GM06990 (cell line): ENCODE data around the gene BAIAP2.

ENCODE experiments used
- DNase-seq: peaks from one replicate; pipeline ENCODE4 v3.0.0-alpha.2; 2011; ENCODE audit not compliant: insufficient read length; ENCODE audit errors: extremely low read depth
- H3K27me3 ChIP-seq: replicated peaks from 2 replicates; pipeline ENCODE4 v1.6.0; 2011; ENCODE audit warnings: low read length; ENCODE audit not compliant: control insufficient read depth, insufficient read depth
- H3K36me3 ChIP-seq: 2 replicates; pipeline ENCODE4 v1.5.1; 2011; ENCODE audit warnings: low read length; ENCODE audit not compliant: control insufficient read depth, insufficient read depth
- H3K4me3 ChIP-seq: replicated peaks from 2 replicates; pipeline ENCODE4 v1.5.1; 2011; ENCODE audit warnings: low read depth, mild to moderate bottlenecking, control low read depth, low read length
- TF ChIP-seq, protein P1 (sequence below): IDR thresholded peaks from 2 replicates; pipeline ENCODE4 v1.5.1; 2011; ENCODE audit warnings: low read length, control low read depth, mild to moderate bottlenecking, inconsistent platforms; ENCODE audit not compliant: insufficient read depth, poor library complexity, severe bottlenecking

The BAIAP2 gene

DNA sequence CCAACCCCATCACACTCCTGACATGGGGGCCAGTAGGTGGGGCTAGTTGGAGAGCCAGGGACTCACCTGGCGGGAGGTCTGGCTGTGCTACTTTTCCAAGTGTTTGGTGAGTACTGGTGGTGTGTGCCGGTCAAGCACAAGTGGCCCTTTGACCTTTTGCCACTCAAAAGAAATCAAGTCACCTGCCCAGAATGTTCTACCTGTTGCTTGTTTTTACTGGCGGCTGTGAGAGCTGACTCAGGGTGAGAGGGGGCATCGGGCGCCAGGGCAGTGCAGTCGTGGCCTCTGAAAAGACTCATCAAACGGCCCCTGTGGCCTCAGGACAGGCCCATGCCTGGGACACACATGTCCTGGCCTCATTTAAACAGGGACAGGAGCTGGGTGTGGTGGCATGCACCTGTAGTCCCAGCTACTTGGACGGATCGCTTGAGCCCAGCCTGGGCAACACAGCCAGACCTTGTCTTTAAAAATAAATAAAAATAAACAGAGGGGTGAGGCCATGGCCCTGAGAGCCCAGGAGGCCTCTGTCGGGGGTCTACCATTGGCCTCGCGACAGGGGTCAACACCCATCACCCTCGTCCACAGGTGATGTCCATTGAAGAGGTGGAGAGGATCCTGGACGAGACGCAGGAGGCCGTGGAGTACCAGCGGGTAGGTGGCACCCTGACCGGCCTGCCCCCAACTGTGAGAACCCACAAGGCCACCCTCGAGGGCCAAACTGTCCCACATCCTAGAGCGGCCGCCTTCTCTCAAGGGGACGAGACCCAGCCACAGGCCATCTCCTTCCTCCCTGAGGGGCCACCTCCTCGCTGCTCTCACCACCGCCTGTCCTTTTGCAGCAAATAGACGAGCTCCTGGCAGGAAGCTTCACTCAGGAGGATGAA is 38.3 kb upstream of the BAIAP2 start:
- Histone ChIP-seq H3K36me3 (peaks cover 15% of the 10 kb centered on the region), H3K27me3 (no peaks in the 10 kb centered on the region), H3K4me3 (no peak overlapping the region)
- DNase-seq, result no peak
- TF ChIP-seq, protein P1, sequence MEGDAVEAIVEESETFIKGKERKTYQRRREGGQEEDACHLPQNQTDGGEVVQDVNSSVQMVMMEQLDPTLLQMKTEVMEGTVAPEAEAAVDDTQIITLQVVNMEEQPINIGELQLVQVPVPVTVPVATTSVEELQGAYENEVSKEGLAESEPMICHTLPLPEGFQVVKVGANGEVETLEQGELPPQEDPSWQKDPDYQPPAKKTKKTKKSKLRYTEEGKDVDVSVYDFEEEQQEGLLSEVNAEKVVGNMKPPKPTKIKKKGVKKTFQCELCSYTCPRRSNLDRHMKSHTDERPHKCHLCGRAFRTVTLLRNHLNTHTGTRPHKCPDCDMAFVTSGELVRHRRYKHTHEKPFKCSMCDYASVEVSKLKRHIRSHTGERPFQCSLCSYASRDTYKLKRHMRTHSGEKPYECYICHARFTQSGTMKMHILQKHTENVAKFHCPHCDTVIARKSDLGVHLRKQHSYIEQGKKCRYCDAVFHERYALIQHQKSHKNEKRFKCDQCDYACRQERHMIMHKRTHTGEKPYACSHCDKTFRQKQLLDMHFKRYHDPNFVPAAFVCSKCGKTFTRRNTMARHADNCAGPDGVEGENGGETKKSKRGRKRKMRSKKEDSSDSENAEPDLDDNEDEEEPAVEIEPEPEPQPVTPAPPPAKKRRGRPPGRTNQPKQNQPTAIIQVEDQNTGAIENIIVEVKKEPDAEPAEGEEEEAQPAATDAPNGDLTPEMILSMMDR, result no peak

DNA sequence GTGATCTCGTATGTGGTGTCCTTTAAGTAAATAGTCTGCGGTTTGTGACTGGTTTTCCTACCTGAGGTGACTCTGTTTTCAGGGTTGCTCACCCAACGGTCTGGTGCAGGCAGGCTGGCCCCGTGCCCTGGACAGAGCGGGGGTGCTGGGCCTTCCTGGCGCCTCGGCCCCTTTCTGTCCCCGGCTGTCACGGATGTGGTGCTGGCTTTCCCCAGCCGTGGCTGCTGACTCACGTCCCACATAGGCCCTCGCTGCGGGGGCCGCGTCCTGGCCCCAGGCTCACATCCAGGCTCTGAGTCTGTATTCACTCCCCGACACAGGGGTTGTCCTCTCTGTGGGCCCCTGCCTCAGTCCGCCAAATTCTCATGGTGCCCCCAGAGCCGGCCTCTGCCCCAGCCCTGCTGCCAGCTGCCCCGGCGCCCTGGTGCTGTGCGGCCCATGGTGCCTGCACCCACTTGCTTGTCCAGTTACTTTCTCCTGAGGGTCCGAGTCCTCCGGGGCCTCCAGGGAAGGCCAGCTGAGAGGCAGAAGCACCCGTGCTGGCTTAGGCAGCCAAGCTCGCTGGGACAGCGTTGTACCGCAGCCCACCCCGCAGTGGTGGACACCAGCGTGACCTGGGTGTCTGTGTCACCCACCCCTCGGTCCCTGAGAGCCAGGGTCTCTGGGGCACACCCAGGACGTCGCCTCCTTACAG is 37.4 kb upstream of the BAIAP2 start:
- TF ChIP-seq, protein P1, result no peak
- no peak for DNase-seq
- H3K27me3 ChIP-seq, result no peaks in the 10 kb centered on the region
- H3K4me3 ChIP-seq, result no peak overlapping the region
- peaks cover 15% of the 10 kb centered on the region for H3K36me3 ChIP-seq

DNA sequence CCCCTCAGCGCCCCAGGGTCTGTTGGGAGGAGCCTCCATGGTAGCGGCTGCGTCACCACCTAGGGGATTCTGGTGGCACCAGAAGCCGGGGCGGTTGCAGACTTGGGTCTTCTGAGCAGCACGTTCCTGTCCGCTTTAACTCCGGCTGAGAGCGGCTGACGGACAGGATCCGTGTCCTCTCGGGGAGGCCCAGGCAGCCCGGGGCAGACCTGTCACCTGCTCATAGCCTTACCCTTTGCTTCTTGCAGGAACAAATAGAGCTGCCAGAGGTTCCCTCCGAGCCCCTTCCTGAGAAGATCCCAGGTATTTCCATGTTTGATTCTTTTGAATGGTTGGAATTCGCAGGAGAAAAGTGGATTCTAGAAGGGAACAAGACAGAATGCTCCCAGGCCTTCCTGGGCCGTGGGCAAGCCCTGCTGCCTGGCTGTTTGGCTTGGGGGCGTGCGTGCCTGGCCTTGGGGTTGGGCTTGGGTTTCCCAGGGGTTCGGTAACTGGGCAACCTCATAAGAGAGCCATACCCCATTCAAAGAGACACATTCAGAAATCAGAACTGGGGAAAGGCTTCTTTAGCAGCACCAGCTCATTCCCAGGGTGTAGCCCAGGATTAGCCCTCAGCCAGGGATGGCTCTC is 36.7 kb upstream of the BAIAP2 start:
- no peaks in the 10 kb centered on the region for H3K27me3 ChIP-seq
- no peak overlapping the region for H3K4me3 ChIP-seq
- DNase-seq, result no peak
- H3K36me3 ChIP-seq, result peaks cover 15% of the 10 kb centered on the region
- TF ChIP-seq, protein P1, result no peak

DNA sequence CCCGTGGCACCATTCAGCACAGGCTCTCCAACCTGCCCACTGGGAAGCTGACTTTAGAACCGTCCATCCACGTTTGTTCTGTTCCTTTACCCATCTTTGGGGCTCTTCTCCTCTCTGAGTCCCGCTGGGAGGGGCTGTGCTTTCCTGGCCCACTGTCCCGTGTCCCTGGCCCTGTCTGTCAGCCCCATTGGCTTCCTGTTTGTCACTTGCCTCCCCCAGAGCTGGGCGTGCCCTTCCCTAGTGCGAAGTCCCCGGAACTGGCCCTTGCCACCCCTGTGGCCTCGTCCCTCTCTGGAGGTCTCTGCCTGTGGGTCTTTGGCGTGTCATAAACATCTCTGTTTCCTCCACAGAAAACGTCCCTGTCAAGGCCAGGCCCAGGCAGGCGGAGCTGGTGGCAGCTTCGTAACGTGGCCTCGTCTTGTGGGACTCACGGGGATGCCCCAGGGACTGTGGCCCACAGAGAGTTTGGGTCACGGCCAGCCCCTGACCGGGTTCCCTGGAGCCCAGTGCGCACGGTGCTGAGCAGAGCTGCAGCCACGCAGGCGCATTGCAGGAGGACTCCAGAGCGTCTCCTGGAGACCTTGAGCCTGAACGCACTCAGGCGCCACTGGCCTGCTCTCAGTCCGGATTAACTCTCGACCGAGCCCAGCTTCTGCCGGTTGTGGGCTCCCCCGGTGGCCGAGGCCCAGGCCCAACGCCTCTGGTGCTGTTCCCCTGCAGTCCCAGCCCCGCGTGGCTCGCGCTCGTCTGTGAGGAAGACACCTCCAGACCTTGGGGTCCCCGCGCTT is 36.0 kb upstream of the BAIAP2 start:
- H3K4me3 ChIP-seq, result no peak overlapping the region
- TF ChIP-seq, protein P1, result no peak
- H3K27me3 ChIP-seq, result no peaks in the 10 kb centered on the region; the same call in 1 of the 2 replicates
- DNase-seq, result no peak
- peaks cover 15% of the 10 kb centered on the region for H3K36me3 ChIP-seq

GRCh38 chr17:80999536-81000333 is 35.2 kb upstream of the BAIAP2 start:
- Histone ChIP-seq H3K4me3 (no peak overlapping the region), H3K27me3 (no peaks in the 10 kb centered on the region; the same call in 1 of the 2 replicates), H3K36me3 (peaks cover 15% of the 10 kb centered on the region)
- no peak for DNase-seq
- TF ChIP-seq, protein P1, result no peak
